Tibial nerve (tissue), 4 donors: ENCODE results near the gene GAK. TPM values are rescaled to one million over a fixed set of nuclear protein-coding genes. Genes with fewer than 3 reads are reported as not detected.

Experiments
- DNase-seq, 2 donors: peaks; one replicate each; pipeline ENCODE4 v3.0.0-alpha.2; 2019; ENCODE audit warnings: low spot score in 2 of 2
- H3K27ac ChIP-seq, 4 donors: fragments of 200-600 bp; sonication (generic) in 3 of 4; one replicate each; pipeline ENCODE4 v1.5.1; 2017 to 2019; ENCODE audit warnings: mild to moderate bottlenecking in 1 of 4
- H3K27me3 ChIP-seq, 2 donors: fragments of 200-600 bp; sonication (generic) in 1 of 2; one replicate each; pipeline versions ENCODE4 v1.5.1 to v1.6.0; 2017 to 2019
- H3K36me3 ChIP-seq, 3 donors: fragments of 200-600 bp; sonication (generic); one replicate each; pipeline ENCODE4 v1.5.1; 2018 to 2019
- H3K4me1 ChIP-seq, 4 donors: fragments of 200-600 bp; sonication (generic) in 3 of 4; one replicate each; pipeline ENCODE4 v1.5.1; 2017 to 2019
- H3K4me3 ChIP-seq, 4 donors: fragments of 200-600 bp; sonication (generic) in 3 of 4; one replicate each; pipeline ENCODE4 v1.5.1; 2017 to 2019; ENCODE audit warnings: mild to moderate bottlenecking in 1 of 4, moderate library complexity in 1 of 4
- H3K9me3 ChIP-seq, 4 donors: fragments of 200-600 bp; sonication (generic) in 3 of 4; one replicate each; pipeline ENCODE4 v1.5.1; 2017 to 2019
- CTCF ChIP-seq, 5 experiments: fragments of 200-600 bp in 3 of 5; fragments of 450-650 bp in 2 of 5; sonication (generic) in 3 of 5; IDR thresholded peaks; one replicate each; pipeline ENCODE4 v1.5.1; 2016 to 2019; ENCODE audit warnings: antibody characterized with exemption in 5 of 5, mild to moderate bottlenecking in 3 of 5, moderate library complexity in 2 of 5
- EP300 ChIP-seq, 2 donors: sonication (generic); formaldehyde crosslinking; IDR thresholded peaks; one replicate each; pipeline ENCODE4 v1.6.1; 2017; ENCODE audit warnings: antibody characterized with exemption in 2 of 2, mild to moderate bottlenecking in 1 of 2
- POLR2A ChIP-seq, 2 donors: fragments of 450-650 bp; IDR thresholded peaks; one replicate each; pipeline ENCODE4 v1.6.1; 2017; ENCODE audit warnings: antibody characterized with exemption in 2 of 2, mild to moderate bottlenecking in 2 of 2, moderate library complexity in 2 of 2
- WGBS, 2 donors: methylation state at CpG; one replicate each; pipeline ENCODE4 v1.1.5; 2018; 5-methylcytosine and 5-hydroxymethylcytosine counted together
- total RNA-seq, 4 donors: library from RNA; depleted of rRNA; stranded (reverse); fragments of >200 nt; gene quantifications; one replicate each; pipeline ENCODE4 v1.1.0, GENCODE V29; 2016

The GAK gene
- total RNA-seq, 4 donors from 2014 or later, result 92.3 to 177 (median 127) TPM

- WGBS, 2 donors, result 83% methylated on average over 23 to 31 of the region's 33 CpGs
- Histone ChIP-seq H3K27me3 (no peaks in the 10 kb centered on the region), H3K4me3 (no peak overlapping the region), H3K9me3 (no peaks in the 10 kb centered on the region), H3K36me3 (peaks cover 0 to 56% (median 0%) of the 10 kb centered on the region in 3 donors), H3K27ac (no peak overlapping the region), H3K4me1 (peaks cover 0 to 15% (median 0%) of the 10 kb centered on the region in 4 donors)
- no peak for TF ChIP-seq POLR2A (IDR thresholded peaks at IDR 0.05)
- no peak for TF ChIP-seq CTCF (IDR thresholded peaks at IDR 0.05)
- no peak for TF ChIP-seq EP300 (IDR thresholded peaks at IDR 0.05)
- DNase-seq, result no peak
Measured at GRCh38 chr4:948101-948935, 16.2 kb upstream of the GAK start.

DNA sequence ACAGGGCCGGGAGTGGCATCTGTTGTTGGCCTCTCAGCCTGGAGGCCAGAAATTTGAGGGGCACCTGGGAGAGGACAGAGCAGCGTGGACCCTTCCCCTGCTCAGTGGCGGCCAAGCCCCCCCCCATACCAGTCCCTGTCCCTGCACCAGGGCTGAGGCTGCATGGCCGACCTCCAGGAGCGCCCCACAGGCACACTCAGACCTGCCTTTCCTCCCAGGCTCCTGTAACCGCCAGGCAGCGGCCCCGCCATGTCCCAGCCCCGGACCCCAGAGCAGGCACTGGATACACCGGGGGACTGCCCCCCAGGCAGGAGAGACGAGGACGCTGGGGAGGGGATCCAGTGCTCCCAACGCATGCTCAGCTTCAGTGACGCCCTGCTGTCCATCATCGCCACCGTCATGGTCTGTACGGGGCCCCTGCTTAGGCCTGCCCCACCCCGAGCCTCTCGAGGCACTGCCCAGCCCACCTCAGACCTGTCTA lies 15.4 kb upstream of the GAK start:
- peaks cover 0 to 50% (median 0%) of the 10 kb centered on the region in 3 donors for H3K36me3 ChIP-seq
- TF ChIP-seq CTCF (IDR thresholded peaks at IDR 0.05), result no peak
- no peak for TF ChIP-seq POLR2A (IDR thresholded peaks at IDR 0.05)
- no peak for TF ChIP-seq EP300 (IDR thresholded peaks at IDR 0.05)
- H3K27ac ChIP-seq, result no peak overlapping the region
- H3K4me1 ChIP-seq, result peaks cover 0 to 15% (median 0%) of the 10 kb centered on the region in 4 donors
- DNase-seq, result no peak
- no peak overlapping the region for H3K4me3 ChIP-seq
- no peaks in the 10 kb centered on the region for H3K9me3 ChIP-seq
- H3K27me3 ChIP-seq, result no peaks in the 10 kb centered on the region
- 88 to 89% methylated on average over 13 to 16 of the region's 19 CpGs for WGBS, 2 donors

DNA sequence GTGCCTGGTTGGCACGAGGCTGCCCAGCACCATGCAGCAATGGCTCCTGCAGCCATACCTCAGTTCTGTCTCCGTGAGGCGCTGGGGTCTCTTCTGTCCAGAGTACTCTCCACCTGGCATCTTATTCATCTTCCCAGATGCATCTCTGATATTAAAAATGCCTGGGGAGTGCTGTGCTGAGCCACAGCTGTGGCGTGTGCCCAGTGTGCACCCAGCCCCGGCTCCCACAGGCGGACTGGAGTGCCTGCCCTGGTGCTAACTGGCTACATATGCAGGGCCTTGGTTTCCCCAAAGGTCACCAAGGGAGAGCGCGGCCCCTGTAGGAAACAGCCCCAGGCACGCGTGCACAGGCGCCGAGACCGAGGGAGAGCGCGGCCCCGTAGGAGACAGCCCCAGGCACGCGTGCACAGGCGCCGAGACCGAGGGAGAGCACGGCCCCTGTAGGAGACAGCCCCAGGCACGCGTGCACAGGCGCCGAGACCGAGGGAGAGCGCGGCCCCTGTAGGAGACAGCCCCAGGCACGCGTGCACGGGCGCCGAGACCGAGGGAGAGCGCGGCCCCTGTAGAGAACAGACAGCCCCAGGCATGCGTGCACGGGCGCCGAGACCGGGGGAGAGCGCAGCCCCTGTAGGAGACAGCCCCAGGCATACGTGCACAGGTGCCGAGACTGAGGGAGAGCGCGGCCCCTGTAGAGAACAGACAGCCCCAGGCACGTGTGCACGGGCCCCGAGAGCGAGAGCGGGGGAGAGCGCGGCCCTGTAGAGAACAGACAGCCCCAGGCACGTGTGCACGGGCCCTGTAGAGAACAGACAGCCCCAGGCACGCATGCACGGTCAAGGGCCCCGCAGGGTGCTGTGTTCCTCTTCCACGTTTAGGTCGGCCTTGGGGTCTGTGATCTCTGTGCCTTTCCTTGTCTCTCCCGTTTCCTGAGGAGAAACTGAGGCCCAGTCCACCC lies 14.7 kb upstream of the GAK start:
- Histone ChIP-seq H3K4me1 (peaks cover 0 to 15% (median 0%) of the 10 kb centered on the region in 4 donors), H3K27ac (no peak overlapping the region), H3K27me3 (no peaks in the 10 kb centered on the region), H3K9me3 (no peaks in the 10 kb centered on the region), H3K4me3 (no peak overlapping the region), H3K36me3 (peaks cover 0 to 44% (median 0%) of the 10 kb centered on the region in 3 donors)
- DNase-seq, result no peak
- TF ChIP-seq EP300 (IDR thresholded peaks at IDR 0.05) (no peak), POLR2A (IDR thresholded peaks at IDR 0.05) (no peak), CTCF (IDR thresholded peaks at IDR 0.05) (no peak)
- WGBS, 2 donors, result 58 to 74% methylated on average over 55 to 59 of the region's 62 CpGs

- Histone ChIP-seq H3K9me3 (no peaks in the 10 kb centered on the region), H3K27me3 (no peaks in the 10 kb centered on the region), H3K4me1 (peaks cover 0 to 15% (median 0%) of the 10 kb centered on the region in 4 donors), H3K4me3 (no peak overlapping the region), H3K27ac (no peak overlapping the region), H3K36me3 (peaks cover 0 to 37% (median 0%) of the 10 kb centered on the region in 3 donors)
- 67 to 73% methylated on average over 8 to 9 of the region's 9 CpGs for WGBS, 2 donors
- TF ChIP-seq POLR2A (IDR thresholded peaks at IDR 0.05) (no peak), EP300 (IDR thresholded peaks at IDR 0.05) (no peak), CTCF (IDR thresholded peaks at IDR 0.05) (no peak)
- no peak for DNase-seq
Measured at GRCh38 chr4:946103-946450, 14.0 kb upstream of the GAK start.
